ENCODE measurements around the gene IRF7.

Gene IRF7

DNA sequence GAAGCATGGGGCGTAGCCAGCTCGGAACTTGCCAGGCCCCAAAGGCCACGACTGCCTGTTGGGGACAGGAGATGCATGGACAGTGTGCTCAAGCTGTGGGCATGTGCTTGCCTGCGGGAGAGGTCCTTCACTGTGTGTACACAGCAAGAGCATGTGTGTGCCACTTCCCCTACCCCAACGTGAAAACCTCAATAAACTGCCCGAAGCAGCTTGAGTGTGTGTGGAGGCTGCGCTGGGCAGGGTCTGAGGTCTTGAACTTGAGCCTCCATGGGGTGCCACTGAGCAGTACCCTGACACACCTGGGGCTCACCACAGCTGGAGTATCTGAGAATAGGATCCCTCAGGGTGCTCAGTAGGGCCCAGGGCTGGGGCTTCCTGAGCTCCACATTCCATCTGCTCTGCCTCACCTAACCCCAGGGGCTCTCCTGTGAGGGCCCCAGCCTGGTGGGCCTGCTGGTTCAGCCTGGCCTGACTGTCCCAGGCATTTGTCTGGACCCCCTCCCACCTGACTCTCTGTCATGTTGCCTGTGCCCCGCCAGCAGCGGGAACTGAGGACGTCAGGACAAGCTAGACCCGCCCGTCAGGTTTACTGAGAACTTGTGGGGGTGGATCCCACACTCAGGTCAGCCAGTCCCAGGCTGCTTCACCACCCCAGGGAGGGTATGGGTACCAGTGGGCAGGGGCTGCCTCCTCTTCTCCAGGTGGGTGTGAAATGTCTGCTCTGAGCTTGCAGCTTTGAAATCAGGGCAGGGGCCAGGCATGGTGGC, 51.8 kb downstream of the IRF7 start:
- DNase-seq (ENCODE audit: low spot score) = no peak

DNA sequence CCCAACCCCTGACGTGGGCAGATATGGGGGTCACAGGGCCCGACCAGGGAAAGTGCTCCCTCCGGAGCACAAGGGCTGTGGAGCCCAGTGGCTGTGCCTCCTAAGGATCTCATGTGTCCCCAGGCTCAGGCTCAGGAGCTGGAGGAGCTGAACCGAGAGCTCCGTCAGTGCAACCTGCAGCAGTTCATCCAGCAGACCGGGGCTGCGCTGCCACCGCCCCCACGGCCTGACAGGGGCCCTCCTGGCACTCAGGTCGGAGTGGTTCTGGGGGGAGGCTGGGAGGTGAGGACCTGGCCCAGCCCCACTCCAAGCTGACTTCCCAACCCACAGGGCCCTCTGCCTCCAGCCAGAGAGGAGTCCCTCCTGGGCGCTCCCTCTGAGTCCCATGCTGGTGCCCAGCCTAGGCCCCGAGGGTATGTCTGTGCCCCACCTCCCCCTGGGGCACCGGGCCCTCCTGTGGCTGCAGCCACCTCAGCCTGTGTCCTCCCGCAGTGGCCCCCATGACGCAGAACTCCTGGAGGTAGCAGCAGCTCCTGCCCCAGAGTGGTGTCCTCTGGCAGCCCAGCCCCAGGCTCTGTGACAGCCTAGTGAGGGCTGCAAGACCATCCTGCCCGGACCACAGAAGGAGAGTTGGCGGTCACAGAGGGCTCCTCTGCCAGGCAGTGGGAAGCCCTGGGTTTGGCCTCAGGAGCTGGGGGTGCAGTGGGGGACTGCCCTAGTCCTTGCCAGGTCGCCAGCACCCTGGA, 52.5 kb downstream of the IRF7 start:
- no peak for DNase-seq (ENCODE audit: low spot score)
